NB4 (cell line): ENCODE measurements around the gene CSRP1.

ENCODE experiments used
- CTCF ChIP-seq: IDR thresholded peaks from one replicate; pipeline ENCODE4 v1.5.1; 2012; ENCODE audit warnings: low read depth, low read length
- MAX ChIP-seq: IDR thresholded peaks from 2 replicates; pipeline ENCODE4 v1.6.1; 2011; ENCODE audit warnings: low read depth, low read length
- MYC ChIP-seq: IDR thresholded peaks from 2 replicates; pipeline ENCODE4 v1.6.1; 2011; ENCODE audit warnings: low read depth, low read length
- POLR2A ChIP-seq: IDR thresholded peaks from 2 replicates; pipeline ENCODE4 v1.6.1; 2011; ENCODE audit warnings: mild to moderate bottlenecking; ENCODE audit not compliant: insufficient read length; ENCODE audit errors: extremely low read depth

- TF ChIP-seq CTCF (no peak), POLR2A (no peak), MAX (no peak), MYC (no peak)
Measured at GRCh38 chr1:201515062-201515750, 8.3 kb upstream of the CSRP1 start.
